MM.1S (cell line): Measurements from ENCODE around the gene STX17.
"Not testable (repeated sequence)": the region's sequence is repeated elsewhere in the genome, so short reads cannot be mapped to it uniquely, and the experiment has no call there.

ENCODE experiments used
- CTCF ChIP-seq: fragments of 300-600 bp; sonication (generic); IDR thresholded peaks from 2 replicates; pipeline ENCODE4 v1.5.1; 2016; ENCODE audit warnings: antibody characterized with exemption, low read length, mixed read lengths
- EZH2 ChIP-seq: fragments of 300-600 bp; sonication (generic); optimal IDR thresholded peaks from 2 replicates; pipeline ENCODE3; 2017; ENCODE audit warnings: low read depth, mild to moderate bottlenecking, antibody characterized with exemption, low read length, mixed read lengths

DNA sequence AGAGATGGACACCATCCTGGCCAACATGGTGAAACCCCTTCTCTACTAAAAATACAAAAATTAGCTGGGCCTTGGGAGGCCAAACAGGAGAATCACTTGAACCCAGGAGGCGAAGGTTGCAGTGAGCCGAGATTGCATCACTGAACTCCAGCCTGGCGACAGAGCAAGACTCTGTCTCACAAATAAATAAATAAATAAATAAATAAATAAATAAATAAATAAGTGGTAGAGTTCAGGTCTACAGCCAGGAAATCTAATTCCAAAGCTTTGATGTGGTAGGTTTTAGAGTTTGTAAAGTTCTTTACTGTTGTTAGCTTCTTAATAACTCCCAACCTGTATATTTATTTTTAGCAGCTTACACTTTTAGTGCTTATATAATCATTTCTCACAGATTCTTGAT is 48.9 kb upstream of the STX17 start:
- not testable (repeated sequence) for TF ChIP-seq EZH2, CTCF
